ENCODE results near the gene LMNTD1.
"Not testable (repeated sequence)": the region's sequence is repeated elsewhere in the genome, so short reads cannot be mapped to it uniquely, and the experiment has no call there.

LMNTD1 gene

GRCh38 chr12:25491396-25492325 lies 61.4 kb downstream of the LMNTD1 start:
- DNase-seq = no peak

- DNase-seq = not testable (repeated sequence)
Measured at GRCh38 chr12:25488956-25489870, 63.9 kb downstream of the LMNTD1 start.

GRCh38 chr12:25482625-25483024 lies 70.5 kb downstream of the LMNTD1 start:
- DNase-seq = no peak

GRCh38 chr12:25480145-25480544 lies 72.9 kb downstream of the LMNTD1 start:
- no peak for DNase-seq

GRCh38 chr12:25477217-25477616 lies 75.9 kb downstream of the LMNTD1 start:
- DNase-seq = no peak

- DNase-seq = no peak
Measured at GRCh38 chr12:25472453-25472852, 80.6 kb downstream of the LMNTD1 start.

- DNase-seq = no peak
Measured at GRCh38 chr12:25469861-25470260, 83.2 kb downstream of the LMNTD1 start.

GRCh38 chr12:25469368-25469767 lies 83.7 kb downstream of the LMNTD1 start:
- no peak for DNase-seq

GRCh38 chr12:25463521-25463920 lies 89.6 kb downstream of the LMNTD1 start:
- DNase-seq = no peak

- no peak for DNase-seq
Measured at GRCh38 chr12:25463005-25463404, 90.1 kb downstream of the LMNTD1 start.

GRCh38 chr12:25459541-25459951 lies 93.5 kb downstream of the LMNTD1 start:
- no peak for DNase-seq

- DNase-seq = peak in 4 of 51 donors; percentile 1 to 52 (median 15)
Measured at GRCh38 chr12:25458047-25458552, 95.0 kb downstream of the LMNTD1 start.

GRCh38 chr12:25456474-25456873 lies 96.6 kb downstream of the LMNTD1 start:
- DNase-seq = no peak

GRCh38 chr12:25455696-25456095 lies 97.4 kb downstream of the LMNTD1 start:
- no peak for DNase-seq

GRCh38 chr12:25449007-25449406 lies 104.1 kb downstream of the LMNTD1 start:
- DNase-seq = no peak

- DNase-seq = no peak
Measured at GRCh38 chr12:25447046-25447445, 106.0 kb downstream of the LMNTD1 start.

- DNase-seq = no peak
Measured at GRCh38 chr12:25438638-25439037, 114.4 kb downstream of the LMNTD1 start.

- peak in 25 of 51 donors; percentile 4 to 60 (median 17) for DNase-seq
Measured at GRCh38 chr12:25436206-25437030, 116.7 kb downstream of the LMNTD1 start.

GRCh38 chr12:25435431-25435830 lies 117.7 kb downstream of the LMNTD1 start:
- no peak for DNase-seq

GRCh38 chr12:25434515-25434914 lies 118.6 kb downstream of the LMNTD1 start:
- no peak for DNase-seq
